ENCODE data around the gene ATP6V0B. TPM values are rescaled to one million over a fixed set of nuclear protein-coding genes. Genes with fewer than 3 reads are reported as not detected.

Gene ATP6V0B
- total and polyA plus RNA-seq, 10 of the 15 experiments (the other 5 are each of a cell fraction or from before 2014, with no cell fraction given) = 65.3 to 250 (median 144) TPM

GRCh38 chr1:43962324-43962723 lies 12.4 kb upstream of the ATP6V0B start:
- intact Hi-C loops (cut with micrococcal nuclease; ENCODE audit: unreplicated experiment) = no loop called here
- no peaks in the 10 kb centered on the region for H4K20me1 ChIP-seq (ENCODE audit: control insufficient read depth, insufficient read depth)
- no peaks in the 10 kb centered on the region for H3K79me2 ChIP-seq (ENCODE audit: control insufficient read depth, insufficient read depth, low read length)
- peaks cover 0 to 8% of the 10 kb centered on the region in 2 experiments; a peak in 1 of 4 replicates for H3K36me3 ChIP-seq (ENCODE audit: control insufficient read depth in 2 of 2, insufficient read depth in 2 of 2, low read length in 1 of 2)
- in situ Hi-C loops (cut with MboI) = no loop called here
- no TSS peak for BruUV-seq (replicated peaks)
- no peak overlapping the region for H2AFZ ChIP-seq (ENCODE audit: control insufficient read depth, low read depth, low read length)
- no peak overlapping the region for H3K9ac ChIP-seq (ENCODE audit: control insufficient read depth, insufficient read depth, low read length)
- ChIA-PET RAD21 (ENCODE audit: unreplicated experiment) (no interaction called here), CTCF (no interaction called here), POLR2A (no interaction called here), SMC1A (ENCODE audit: uncharacterized antibody, unreplicated experiment) (no interaction called here)
- H3K4me1 ChIP-seq (ENCODE audit: control insufficient read depth, insufficient read depth, low read length) = no peaks in the 10 kb centered on the region
- no peak for FAIRE-seq
- 98% methylated on average over 2 of the region's 2 CpGs for WGBS (ENCODE audit: insufficient coverage, insufficient replicate concordance, low lambda C conversion rate, missing lambda C conversion rate)
- H3K4me2 ChIP-seq (ENCODE audit: control insufficient read depth, insufficient read depth) = no peak overlapping the region
- H3K27me3 ChIP-seq (replicated peaks in 1 of 2; ENCODE audit: control insufficient read depth in 2 of 2, insufficient read depth in 2 of 2, low read length in 1 of 2) = no peaks in the 10 kb centered on the region
- TF ChIP-seq RAD21 (IDR thresholded peaks at IDR 0.05; ENCODE audit: insufficient read depth, low read depth, low read length) (no peak), ZNF274 (IDR thresholded peaks at IDR 0.05; ENCODE audit: insufficient read depth, insufficient read length) (no peak), PKNOX1 (IDR thresholded peaks at IDR 0.05) (no peak)
- DNase-seq (ENCODE audit: low read depth, low spot score) = no peak
- H3K27ac ChIP-seq (ENCODE audit: control insufficient read depth, insufficient read depth) = no peak overlapping the region
- no peak overlapping the region for H3K4me3 ChIP-seq
- no peaks in the 10 kb centered on the region for H3K9me3 ChIP-seq (replicated peaks; ENCODE audit: control insufficient read depth, insufficient read depth, low read length)
- no peak for ATAC-seq

GRCh38 chr1:43963006-43963405 lies 11.8 kb upstream of the ATP6V0B start:
- Histone ChIP-seq H3K4me1 (ENCODE audit: control insufficient read depth, insufficient read depth, low read length) (no peaks in the 10 kb centered on the region), H4K20me1 (ENCODE audit: control insufficient read depth, insufficient read depth) (no peaks in the 10 kb centered on the region), H3K27me3 (replicated peaks in 1 of 2; ENCODE audit: control insufficient read depth in 2 of 2, insufficient read depth in 2 of 2, low read length in 1 of 2) (no peaks in the 10 kb centered on the region), H3K9ac (ENCODE audit: control insufficient read depth, insufficient read depth, low read length) (no peak overlapping the region), H3K4me3 (no peak overlapping the region), H3K79me2 (ENCODE audit: control insufficient read depth, insufficient read depth, low read length) (no peaks in the 10 kb centered on the region), H3K36me3 (ENCODE audit: control insufficient read depth in 2 of 2, insufficient read depth in 2 of 2, low read length in 1 of 2) (peaks cover 0 to 6% of the 10 kb centered on the region in 2 experiments; a peak in 1 of 4 replicates), H2AFZ (ENCODE audit: control insufficient read depth, low read depth, low read length) (no peak overlapping the region), H3K4me2 (ENCODE audit: control insufficient read depth, insufficient read depth) (no peak overlapping the region), H3K9me3 (replicated peaks; ENCODE audit: control insufficient read depth, insufficient read depth, low read length) (no peaks in the 10 kb centered on the region), H3K27ac (ENCODE audit: control insufficient read depth, insufficient read depth) (no peak overlapping the region)
- intact Hi-C loops (cut with micrococcal nuclease; ENCODE audit: unreplicated experiment) (no loop called here), in situ Hi-C loops (cut with MboI) (no loop called here)
- ChIA-PET SMC1A (ENCODE audit: uncharacterized antibody, unreplicated experiment) (no interaction called here), RAD21 (ENCODE audit: unreplicated experiment) (no interaction called here), CTCF (no interaction called here), POLR2A (no interaction called here)
- WGBS (ENCODE audit: insufficient coverage, insufficient replicate concordance, low lambda C conversion rate, missing lambda C conversion rate) = 96% methylated on average over 3 of the region's 3 CpGs
- FAIRE-seq (no peak), DNase-seq (ENCODE audit: low read depth, low spot score) (no peak), ATAC-seq (no peak)
- no TSS peak for BruUV-seq (replicated peaks)
- TF ChIP-seq IKZF2 (IDR thresholded peaks at IDR 0.05) = no peak
- TF ChIP-seq KDM1A (IDR thresholded peaks at IDR 0.05; ENCODE audit: borderline replicate concordance) = no peak
- TF ChIP-seq CBFB (IDR thresholded peaks at IDR 0.05; ENCODE audit: low read depth) = no peak
- TF ChIP-seq BMI1 (IDR thresholded peaks at IDR 0.05; ENCODE audit: borderline replicate concordance) = no peak
- no peak for TF ChIP-seq MXI1 (IDR thresholded peaks at IDR 0.05; ENCODE audit: low read depth, low read length)
- no peak for TF ChIP-seq BCLAF1 (IDR thresholded peaks at IDR 0.05)
- TF ChIP-seq NFXL1 (IDR thresholded peaks at IDR 0.05; ENCODE audit: borderline replicate concordance) = no peak

Measured in GM12878 (cell line).